A549 (cell line): ENCODE data around the gene DPCD. TPM values are rescaled to one million over a fixed set of nuclear protein-coding genes. Genes with fewer than 3 reads are reported as not detected.

Source experiments
- ATAC-seq, 2 experiments: fragments of 200-7000 bp in 1 of 2; fragments of >200 bp in 1 of 2; cut with Nextera tagmentation in 1 of 2; cut with Tn5 transposase in 1 of 2; 3 replicates each; pipeline versions ENCODE4 v1.8.0 to v1.9.1; 2018 to 2020; ENCODE audit warnings: mild to moderate bottlenecking in 1 of 2, moderate library complexity in 1 of 2
- CTCF ChIA-PET: fragments of 300-600 bp; sonication (Branson Sonifier 250); formaldehyde crosslinking; extraction: SDS; loops from one replicate; lab custom pipeline; 2021; ENCODE audit warnings: antibody characterized with exemption, inconsistent platforms; lab: Yijun Ruan, JAX
- POLR2A ChIA-PET: fragments of 350-600 bp; formaldehyde crosslinking; extraction: SDS; loops from one replicate; lab custom pipeline; 2021; ENCODE audit warnings: antibody characterized with exemption, inconsistent platforms; lab: Yijun Ruan, JAX
- DNase-seq, 2 experiments: peaks; one replicate each; pipeline versions ENCODE4 v3.0.0 to v3.0.0-alpha.2; 2011 to 2016; ENCODE audit warnings: low read depth in 1 of 2, low spot score in 1 of 2
- FAIRE-seq: peaks from 2 replicates; lab custom pipeline; 2011; peaks lifted over from hg19 to GRCh38; lab: Jason Lieb, UNC
- H3K27ac ChIP-seq, 2 experiments: fragments of >200 bp; sonication (Bioruptor Twin); formaldehyde crosslinking; 3 replicates each; pipeline ENCODE4 v1.5.1; 2016 to 2017
- H3K4me1 ChIP-seq: fragments of >200 bp; sonication (Bioruptor Twin); formaldehyde crosslinking; 3 replicates; pipeline ENCODE4 v1.6.1; 2016
- H3K4me2 ChIP-seq: fragments of >200 bp; sonication (Bioruptor Twin); formaldehyde crosslinking; 3 replicates; pipeline ENCODE4 v1.6.1; 2016
- H3K4me3 ChIP-seq: fragments of >200 bp; sonication (Bioruptor Twin); formaldehyde crosslinking; 3 replicates; pipeline ENCODE4 v1.5.1; 2016
- H3K9me3 ChIP-seq: fragments of >200 bp; sonication (Bioruptor Twin); formaldehyde crosslinking; 3 replicates; pipeline ENCODE4 v1.6.1; 2016
- BHLHE40 ChIP-seq: IDR thresholded peaks from 2 replicates; pipeline ENCODE4 v1.6.1; 2012; ENCODE audit warnings: low read depth, low read length, inconsistent platforms
- CBX2 ChIP-seq: fragments of 200-600 bp; sonication (generic); IDR thresholded peaks from 2 replicates; pipeline ENCODE4 v1.6.1; 2016; ENCODE audit warnings: low read depth, mild to moderate bottlenecking, borderline replicate concordance
- CHD2 ChIP-seq: fragments of 150-350 bp; IDR thresholded peaks from 2 replicates; pipeline ENCODE4 v1.6.1; 2014; ENCODE audit warnings: low read length; ENCODE audit not compliant: partially characterized antibody
- E2F6 ChIP-seq: IDR thresholded peaks from 2 replicates; pipeline ENCODE4 v1.6.1; 2012; ENCODE audit warnings: low read depth, borderline replicate concordance
- EHMT2 ChIP-seq: fragments of 200-600 bp; sonication (generic); IDR thresholded peaks from 2 replicates; pipeline ENCODE4 v1.6.1; 2016; ENCODE audit warnings: antibody characterized with exemption, low read depth, mild to moderate bottlenecking, moderate library complexity
- GATA3 ChIP-seq: IDR thresholded peaks from 2 replicates; pipeline ENCODE4 v1.6.1; 2012; ENCODE audit warnings: borderline replicate concordance
- HDAC2 ChIP-seq: fragments of 200-600 bp; sonication (generic); IDR thresholded peaks from 2 replicates; pipeline ENCODE4 v1.6.1; 2016
- HES2 ChIP-seq: fragments of >200 bp; sonication (Bioruptor Twin); formaldehyde crosslinking; IDR thresholded peaks from 2 replicates; pipeline ENCODE4 v1.6.1; 2016
- HEYL ChIP-seq: fragments of 250-450 bp; sonication (Bioruptor Pico); IDR thresholded peaks from 2 replicates; pipeline ENCODE4 v1.8.0; 2021; ENCODE audit warnings: mild to moderate bottlenecking, moderate library complexity
- HOXB5 ChIP-seq: fragments of 250-450 bp; sonication (Bioruptor Pico); IDR thresholded peaks from 2 replicates; pipeline ENCODE4 v1.5.0; 2020; ENCODE audit warnings: mild to moderate bottlenecking, moderate library complexity
- KDM1A ChIP-seq: fragments of 200-600 bp; sonication (generic); IDR thresholded peaks from 2 replicates; pipeline ENCODE4 v1.6.1; 2016; ENCODE audit warnings: low read depth, mild to moderate bottlenecking
- KDM5A ChIP-seq: fragments of 200-600 bp; sonication (generic); IDR thresholded peaks from 2 replicates; pipeline ENCODE4 v1.6.1; 2016; ENCODE audit warnings: antibody characterized with exemption, mild to moderate bottlenecking
- MAZ ChIP-seq: fragments of 150-350 bp; IDR thresholded peaks from 2 replicates; pipeline ENCODE4 v1.6.1; 2014; ENCODE audit warnings: antibody characterized with exemption, low read depth, low read length, borderline replicate concordance
- NR3C1 ChIP-seq: fragments of >200 bp; sonication (Bioruptor Twin); formaldehyde crosslinking; IDR thresholded peaks from 3 replicates; pipeline ENCODE4 v1.6.1; 2017
- PHF8 ChIP-seq: fragments of 200-600 bp; sonication (generic); IDR thresholded peaks from 2 replicates; pipeline ENCODE4 v1.6.1; 2016; ENCODE audit warnings: low read depth, mild to moderate bottlenecking, antibody characterized with exemption, moderate library complexity, borderline replicate concordance
- RCOR1 ChIP-seq: fragments of 150-350 bp; IDR thresholded peaks from 2 replicates; pipeline ENCODE4 v1.6.1; 2014; ENCODE audit warnings: antibody characterized with exemption, low read length, low read depth
- REST ChIP-seq: fragments of 200-600 bp; sonication (generic); IDR thresholded peaks from 2 replicates; pipeline ENCODE4 v1.6.1; 2016; ENCODE audit warnings: antibody characterized with exemption, mild to moderate bottlenecking, moderate library complexity
- RFX5 ChIP-seq: fragments of 450-650 bp; IDR thresholded peaks from 2 replicates; pipeline ENCODE4 v1.7.1; 2014; ENCODE audit warnings: antibody characterized with exemption, mild to moderate bottlenecking, moderate library complexity
- SMC3 ChIP-seq: fragments of >200 bp; sonication (Bioruptor Twin); formaldehyde crosslinking; IDR thresholded peaks from 3 replicates; pipeline ENCODE4 v1.6.1; 2018; ENCODE audit warnings: inconsistent platforms
- TFCP2L1 ChIP-seq: fragments of 250-450 bp; sonication (Bioruptor Pico); IDR thresholded peaks from 2 replicates; pipeline ENCODE4 v1.5.0; 2021; ENCODE audit warnings: mild to moderate bottlenecking
- TP53 ChIP-seq: fragments of 250-450 bp; sonication (Bioruptor Pico); IDR thresholded peaks from 2 replicates; pipeline ENCODE4 v1.5.0; 2021; ENCODE audit warnings: mild to moderate bottlenecking, moderate library complexity
- ZFP36 ChIP-seq: fragments of 450-650 bp; IDR thresholded peaks from 2 replicates; pipeline ENCODE4 v1.6.1; 2014; ENCODE audit warnings: borderline replicate concordance; ENCODE audit not compliant: partially characterized antibody
- whole genome bisulfite sequencing: methylation state at CpG from one replicate; pipeline ENCODE4 v1.1.6; 2017; ENCODE audit errors: missing lambda C conversion rate; 5-methylcytosine and 5-hydroxymethylcytosine counted together
- polyA plus RNA-seq, 4 experiments: library from polyadenylated mRNA; depleted of rRNA in 3 of 4; stranded (reverse); fragments of >200 nt; fragmentation: RNase III in 1 of 4; extraction: RNeasy Plus Mini Kit Qiagen cat#74134 plus additional on column Dnase treatment in 1 of 4; gene quantifications; 2 replicates in 3 of 4; 3 replicates in 1 of 4; pipeline ENCODE4 v1.2.3, GENCODE V29; 2011 to 2017
- TF ChIP-seq, protein P1 (sequence below): fragments of >200 bp; sonication (Bioruptor Twin); formaldehyde crosslinking; IDR thresholded peaks from 3 replicates; pipeline ENCODE4 v1.5.1; 2016

The DPCD gene
- polyA plus RNA-seq, 2 of the 4 experiments (the other 2 are of a cell fraction), result 37.4 to 40.8 TPM

DNA sequence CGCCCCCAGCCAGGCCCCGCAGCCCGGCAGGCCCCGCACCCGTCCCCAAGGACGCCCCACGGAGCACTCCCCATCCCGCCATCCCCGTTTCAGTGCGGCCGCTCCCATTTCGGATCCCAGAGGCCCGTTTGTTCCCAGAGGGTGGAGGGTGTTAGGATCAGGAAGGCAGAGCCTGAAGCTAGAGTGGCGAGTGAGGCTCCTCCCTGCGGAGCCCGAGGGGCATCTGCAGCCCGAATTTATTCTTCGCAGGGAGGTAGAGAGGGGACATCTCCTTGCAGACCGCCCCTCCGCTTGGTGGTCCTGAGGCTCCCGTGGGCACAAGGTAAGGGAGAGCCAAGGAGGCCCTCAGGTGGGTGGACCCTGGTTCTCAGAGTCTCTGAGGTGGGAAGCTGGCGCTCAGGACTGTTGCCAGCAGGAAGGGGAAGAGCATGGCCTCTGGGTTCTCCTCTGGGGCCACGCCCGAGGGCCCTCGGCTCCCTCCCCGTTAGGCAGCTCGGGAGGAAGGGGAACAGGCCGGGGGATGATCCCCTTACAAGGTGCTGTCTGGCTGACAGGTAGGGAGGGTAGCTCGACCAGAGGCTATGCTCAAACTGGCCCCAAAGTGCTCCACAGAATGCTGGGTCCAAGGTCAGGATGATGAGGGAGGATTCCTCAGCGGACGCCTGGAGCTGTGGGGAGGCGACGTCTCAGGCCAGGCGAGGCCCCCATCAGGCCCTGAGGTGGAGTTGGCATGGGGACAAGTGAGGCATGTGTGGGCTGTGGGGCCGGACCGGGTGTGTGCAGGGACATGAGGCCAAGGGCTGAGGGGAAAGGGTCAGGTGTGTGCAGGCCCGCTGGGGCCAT, 17.5 kb upstream of the DPCD start (continued):
- TF ChIP-seq REST, result no peak
- TF ChIP-seq SMC3, result no peak; the same call in 1 of the 3 replicates
- TF ChIP-seq HDAC2, result no peak
- TF ChIP-seq TP53 (CRISPR knock-in tag), result no peak
- TF ChIP-seq TFCP2L1, result no peak
- TF ChIP-seq, protein P1, sequence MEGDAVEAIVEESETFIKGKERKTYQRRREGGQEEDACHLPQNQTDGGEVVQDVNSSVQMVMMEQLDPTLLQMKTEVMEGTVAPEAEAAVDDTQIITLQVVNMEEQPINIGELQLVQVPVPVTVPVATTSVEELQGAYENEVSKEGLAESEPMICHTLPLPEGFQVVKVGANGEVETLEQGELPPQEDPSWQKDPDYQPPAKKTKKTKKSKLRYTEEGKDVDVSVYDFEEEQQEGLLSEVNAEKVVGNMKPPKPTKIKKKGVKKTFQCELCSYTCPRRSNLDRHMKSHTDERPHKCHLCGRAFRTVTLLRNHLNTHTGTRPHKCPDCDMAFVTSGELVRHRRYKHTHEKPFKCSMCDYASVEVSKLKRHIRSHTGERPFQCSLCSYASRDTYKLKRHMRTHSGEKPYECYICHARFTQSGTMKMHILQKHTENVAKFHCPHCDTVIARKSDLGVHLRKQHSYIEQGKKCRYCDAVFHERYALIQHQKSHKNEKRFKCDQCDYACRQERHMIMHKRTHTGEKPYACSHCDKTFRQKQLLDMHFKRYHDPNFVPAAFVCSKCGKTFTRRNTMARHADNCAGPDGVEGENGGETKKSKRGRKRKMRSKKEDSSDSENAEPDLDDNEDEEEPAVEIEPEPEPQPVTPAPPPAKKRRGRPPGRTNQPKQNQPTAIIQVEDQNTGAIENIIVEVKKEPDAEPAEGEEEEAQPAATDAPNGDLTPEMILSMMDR, result peak; percentile 21; the same call in 1 of the 3 replicates

- ChIA-PET POLR2A (interaction anchor here (0.7 to 1.6 kb wide), 2 partner anchors 15 to 358 kb away, joined by 3 to 9 read pairs; no protein-coding TSS in a partner anchor), CTCF (interaction anchor here (0.8 to 6.6 kb wide), 29 partner anchors 8 to 511 kb away, joined by 3 to 136 read pairs (median 6); partner anchors contain the start of genes DPCD and POLL)
- 86% methylated on average over 5 of the region's 8 CpGs for WGBS
- TF ChIP-seq MAZ (no peak), KDM1A (peak; percentile 49)
- DNase-seq (no peak), FAIRE-seq (no peak), ATAC-seq (no peak; a peak in 1 of 6 replicates)
- Histone ChIP-seq H3K4me1 (peaks cover 12% of the 10 kb centered on the region; the same call in 2 of the 3 replicates), H3K4me2 (peak overlapping the region; percentile 95), H3K9me3 (peaks cover 13% of the 10 kb centered on the region; the same call in 2 of the 3 replicates), H3K27ac (peak overlapping the region in 1 of 2 experiments; percentile 92; a peak in 2 of 6 replicates), H3K4me3 (no peak overlapping the region)
Observed at GRCh38 chr10:101571271-101571925, 16.7 kb upstream of the DPCD start.

DNA sequence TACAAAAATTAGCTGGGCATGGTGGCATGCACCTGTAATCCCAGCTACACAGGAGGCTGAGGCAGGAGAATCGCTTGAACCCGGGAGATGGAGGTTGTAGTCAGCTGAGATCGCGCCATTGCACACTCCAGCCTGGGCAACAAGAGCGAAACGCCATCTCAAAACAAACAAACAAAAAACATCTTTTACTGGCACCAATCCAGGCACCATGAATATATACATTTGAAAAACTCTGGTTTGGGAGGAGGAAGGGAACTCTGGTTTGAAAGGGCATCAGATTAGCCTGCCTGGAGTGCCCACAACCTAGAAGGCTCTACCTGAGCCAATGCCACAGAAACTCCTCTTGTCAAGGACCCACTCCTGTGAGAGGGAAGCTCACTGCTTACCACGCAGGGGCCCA, 16.0 kb upstream of the DPCD start:
- no peak for TF ChIP-seq GATA3
- TF ChIP-seq E2F6, result no peak
- no peak for TF ChIP-seq CHD2
- TF ChIP-seq ZFP36, result no peak
- no peak for TF ChIP-seq CBX2
- TF ChIP-seq RFX5, result no peak
- TF ChIP-seq HOXB5, result no peak
- TF ChIP-seq PHF8, result no peak
- no peak for TF ChIP-seq BHLHE40
- TF ChIP-seq NR3C1, result no peak
- no peak for TF ChIP-seq KDM5A
- TF ChIP-seq EHMT2, result no peak
- no peak for TF ChIP-seq HES2
- no peak for TF ChIP-seq HEYL
- TF ChIP-seq RCOR1, result no peak
- ATAC-seq, result no peak
- no peak for FAIRE-seq
- H3K4me3 ChIP-seq, result no peak overlapping the region
- DNase-seq, result no peak
- ChIA-PET CTCF (interaction anchor here (1.2 to 6.6 kb wide), 5 partner anchors 29 to 430 kb away, joined by 3 to 136 read pairs (median 6); no protein-coding TSS in a partner anchor), POLR2A (interaction anchor here (0.6 kb wide), 1 partner anchor 105 kb away, joined by 4 read pairs; no protein-coding TSS in a partner anchor)
- H3K27ac ChIP-seq, result no peak overlapping the region
- no peak overlapping the region for H3K4me2 ChIP-seq
- H3K9me3 ChIP-seq, result peaks cover 13% of the 10 kb centered on the region; the same call in 2 of the 3 replicates
- 88% methylated on average over 7 of the region's 7 CpGs for WGBS
- H3K4me1 ChIP-seq, result peaks cover 17% of the 10 kb centered on the region; the same call in 2 of the 3 replicates
